Measurements from ENCODE around the gene ZNF521.

ZNF521 gene

DNA sequence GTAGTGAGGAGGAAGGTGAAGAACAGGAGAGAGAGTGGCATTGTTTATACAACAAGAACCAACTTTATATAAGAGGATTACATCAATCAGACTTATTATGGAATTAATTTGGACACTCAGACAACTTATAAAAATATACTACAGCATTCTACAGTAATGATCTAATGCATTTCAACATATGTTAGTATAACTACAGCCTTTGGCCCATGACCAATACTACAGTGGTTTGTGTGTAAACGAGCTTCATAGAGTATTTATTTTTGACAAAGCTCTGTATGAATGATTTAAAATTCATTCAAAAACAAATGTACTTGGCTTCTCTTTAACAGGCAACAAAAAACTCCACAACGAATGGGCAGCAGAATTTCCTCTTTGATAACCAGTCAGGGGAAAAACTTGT is 72.8 kb downstream of the ZNF521 start:
- DNase-seq, result no peak
- Histone ChIP-seq H3K9me3 (ENCODE audit: insufficient read depth, low read depth, low read length) (no peaks in the 10 kb centered on the region), H2AFZ (ENCODE audit: insufficient read depth, low read length, poor library complexity) (no peak overlapping the region), H4K91ac (ENCODE audit: low read depth, low read length) (no peak overlapping the region), H3K23ac (ENCODE audit: low read length) (no peak overlapping the region), H2BK5ac (ENCODE audit: low read depth, low read length, poor library complexity) (no peak overlapping the region), H4K8ac (ENCODE audit: low read depth, low read length) (no peak overlapping the region), H3K27me3 (ENCODE audit: insufficient read depth, low read length) (no peaks in the 10 kb centered on the region), H3K79me2 (ENCODE audit: control insufficient read depth, insufficient read depth, low read length, poor library complexity) (peaks cover 4% of the 10 kb centered on the region), H2BK120ac (ENCODE audit: insufficient read depth, low read length, poor library complexity) (no peak overlapping the region), H3K4me2 (ENCODE audit: low read length) (no peak overlapping the region), H3K4ac (ENCODE audit: low read depth, low read length) (no peak overlapping the region), H3K4me1 (ENCODE audit: control insufficient read depth in 1 of 2, insufficient read depth in 2 of 2, low read length in 2 of 2) (peaks cover 8 to 9% of the 10 kb centered on the region in 2 experiments), H3K27ac (ENCODE audit: low read depth, low read length) (no peak overlapping the region), H3K14ac (ENCODE audit: low read length) (no peak overlapping the region), H3K36me3 (ENCODE audit: control insufficient read depth in 1 of 2, insufficient read depth in 2 of 2, low read length in 2 of 2) (peaks cover 2 to 6% of the 10 kb centered on the region in 2 experiments), H2BK12ac (ENCODE audit: low read length) (no peak overlapping the region), H3K4me3 (ENCODE audit: low read depth, low read length) (no peak overlapping the region), H3K18ac (ENCODE audit: low read length) (no peak overlapping the region), H3K9ac (ENCODE audit: low read length) (no peak overlapping the region), H3K79me1 (ENCODE audit: low read length) (no peaks in the 10 kb centered on the region), H4K12ac (ENCODE audit: low read depth, low read length) (no peak overlapping the region), H2AK5ac (ENCODE audit: low read length) (no peak overlapping the region)
- WGBS (ENCODE audit: extremely low coverage, insufficient coverage, insufficient read length), result no CpG with 5 or more reads among the region's 2 CpGs

DNA sequence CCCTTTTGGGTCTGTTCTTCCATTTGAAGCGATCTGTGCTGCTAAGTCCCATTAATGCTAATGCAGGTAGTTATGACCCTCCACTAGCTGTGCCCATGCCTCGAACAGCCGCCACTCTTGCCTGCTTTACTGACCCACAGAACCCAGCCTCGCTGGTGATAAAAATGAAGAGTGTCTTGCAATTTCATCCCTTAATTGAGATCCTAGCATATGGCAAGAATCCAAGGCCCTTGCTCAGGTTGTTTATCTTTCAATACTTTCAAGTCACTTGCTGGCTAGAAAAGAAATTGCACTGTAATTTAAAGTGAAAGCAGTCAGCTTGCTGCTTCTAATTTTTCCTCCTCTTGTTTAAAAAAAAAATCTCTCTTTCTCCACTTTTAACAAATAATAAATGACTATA is 73.6 kb downstream of the ZNF521 start:
- Histone ChIP-seq H2AFZ (ENCODE audit: insufficient read depth, low read length, poor library complexity) (no peak overlapping the region), H4K91ac (ENCODE audit: low read depth, low read length) (no peak overlapping the region), H3K18ac (ENCODE audit: low read length) (no peak overlapping the region), H3K36me3 (ENCODE audit: control insufficient read depth in 1 of 2, insufficient read depth in 2 of 2, low read length in 2 of 2) (peaks cover 2 to 4% of the 10 kb centered on the region in 2 experiments), H3K4ac (ENCODE audit: low read depth, low read length) (no peak overlapping the region), H3K79me1 (ENCODE audit: low read length) (no peaks in the 10 kb centered on the region), H2BK120ac (ENCODE audit: insufficient read depth, low read length, poor library complexity) (no peak overlapping the region), H3K79me2 (ENCODE audit: control insufficient read depth, insufficient read depth, low read length, poor library complexity) (peaks cover 4% of the 10 kb centered on the region), H3K27ac (ENCODE audit: low read depth, low read length) (no peak overlapping the region), H3K9ac (ENCODE audit: low read length) (no peak overlapping the region), H3K27me3 (ENCODE audit: insufficient read depth, low read length) (no peaks in the 10 kb centered on the region), H4K12ac (ENCODE audit: low read depth, low read length) (no peak overlapping the region), H3K14ac (ENCODE audit: low read length) (no peak overlapping the region), H4K8ac (ENCODE audit: low read depth, low read length) (no peak overlapping the region), H3K4me1 (ENCODE audit: control insufficient read depth in 1 of 2, insufficient read depth in 2 of 2, low read length in 2 of 2) (peaks cover 6% of the 10 kb centered on the region in 2 experiments), H3K23ac (ENCODE audit: low read length) (peak overlapping the region; percentile 87), H3K4me3 (ENCODE audit: low read depth, low read length) (no peak overlapping the region), H2AK5ac (ENCODE audit: low read length) (no peak overlapping the region), H3K4me2 (ENCODE audit: low read length) (no peak overlapping the region), H2BK12ac (ENCODE audit: low read length) (no peak overlapping the region), H2BK5ac (ENCODE audit: low read depth, low read length, poor library complexity) (no peak overlapping the region), H3K9me3 (ENCODE audit: insufficient read depth, low read depth, low read length) (no peaks in the 10 kb centered on the region)
- no peak for DNase-seq
- no CpG with 5 or more reads among the region's 4 CpGs for WGBS (ENCODE audit: extremely low coverage, insufficient coverage, insufficient read length)

- Histone ChIP-seq H3K27me3 (ENCODE audit: insufficient read depth, low read length) (no peaks in the 10 kb centered on the region), H3K27ac (ENCODE audit: low read depth, low read length) (no peak overlapping the region), H3K18ac (ENCODE audit: low read length) (no peak overlapping the region), H3K9ac (ENCODE audit: low read length) (no peak overlapping the region), H3K9me3 (ENCODE audit: insufficient read depth, low read depth, low read length) (no peaks in the 10 kb centered on the region), H3K23ac (ENCODE audit: low read length) (no peak overlapping the region), H2AFZ (ENCODE audit: insufficient read depth, low read length, poor library complexity) (no peak overlapping the region), H2BK120ac (ENCODE audit: insufficient read depth, low read length, poor library complexity) (no peak overlapping the region), H4K91ac (ENCODE audit: low read depth, low read length) (no peak overlapping the region), H3K4me1 (ENCODE audit: control insufficient read depth in 1 of 2, insufficient read depth in 2 of 2, low read length in 2 of 2) (no peaks in the 10 kb centered on the region), H4K8ac (ENCODE audit: low read depth, low read length) (no peak overlapping the region), H3K79me1 (ENCODE audit: low read length) (no peaks in the 10 kb centered on the region), H3K79me2 (ENCODE audit: control insufficient read depth, insufficient read depth, low read length, poor library complexity) (peaks cover 1% of the 10 kb centered on the region), H3K4me3 (ENCODE audit: low read depth, low read length) (peak overlapping the region; percentile 44), H2AK5ac (ENCODE audit: low read length) (no peak overlapping the region), H3K4ac (ENCODE audit: low read depth, low read length) (no peak overlapping the region), H3K36me3 (ENCODE audit: control insufficient read depth in 1 of 2, insufficient read depth in 2 of 2, low read length in 2 of 2) (peaks cover 4% of the 10 kb centered on the region in 2 experiments), H3K4me2 (ENCODE audit: low read length) (no peak overlapping the region), H4K12ac (ENCODE audit: low read depth, low read length) (no peak overlapping the region), H3K14ac (ENCODE audit: low read length) (no peak overlapping the region), H2BK5ac (ENCODE audit: low read depth, low read length, poor library complexity) (no peak overlapping the region), H2BK12ac (ENCODE audit: low read length) (no peak overlapping the region)
- WGBS (ENCODE audit: extremely low coverage, insufficient coverage, insufficient read length), result no CpG with 5 or more reads among the region's 11 CpGs
- DNase-seq, result no peak
Observed at GRCh38 chr18:25275412-25276001, 76.5 kb downstream of the ZNF521 start.

DNA sequence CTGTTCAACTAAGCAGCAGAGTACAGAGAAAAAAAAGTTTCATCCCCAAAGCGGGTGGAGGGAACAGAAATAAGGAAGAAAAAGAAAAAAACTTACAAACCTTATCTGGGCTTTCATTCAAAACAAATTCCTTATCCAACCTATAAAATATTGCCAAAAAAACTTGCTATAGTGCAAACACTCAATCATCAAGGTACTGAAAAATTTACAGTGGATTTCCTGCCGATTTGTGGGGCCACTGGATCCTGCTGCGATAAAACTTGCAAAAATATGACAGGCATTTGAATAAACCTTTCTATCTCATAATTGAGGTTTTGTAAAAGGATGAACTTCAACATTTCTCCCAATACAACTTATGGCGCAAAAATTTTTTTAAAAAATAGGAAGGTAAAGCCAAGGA is 77.0 kb downstream of the ZNF521 start:
- Histone ChIP-seq H3K23ac (ENCODE audit: low read length) (no peak overlapping the region), H3K79me2 (ENCODE audit: control insufficient read depth, insufficient read depth, low read length, poor library complexity) (peaks cover 1% of the 10 kb centered on the region), H2BK5ac (ENCODE audit: low read depth, low read length, poor library complexity) (no peak overlapping the region), H3K14ac (ENCODE audit: low read length) (no peak overlapping the region), H3K9me3 (ENCODE audit: insufficient read depth, low read depth, low read length) (no peaks in the 10 kb centered on the region), H3K79me1 (ENCODE audit: low read length) (no peaks in the 10 kb centered on the region), H4K91ac (ENCODE audit: low read depth, low read length) (no peak overlapping the region), H2AK5ac (ENCODE audit: low read length) (no peak overlapping the region), H3K4me1 (ENCODE audit: control insufficient read depth in 1 of 2, insufficient read depth in 2 of 2, low read length in 2 of 2) (no peaks in the 10 kb centered on the region), H2BK120ac (ENCODE audit: insufficient read depth, low read length, poor library complexity) (no peak overlapping the region), H3K36me3 (ENCODE audit: control insufficient read depth in 1 of 2, insufficient read depth in 2 of 2, low read length in 2 of 2) (peaks cover 4% of the 10 kb centered on the region in 2 experiments), H3K4me3 (ENCODE audit: low read depth, low read length) (no peak overlapping the region), H3K4ac (ENCODE audit: low read depth, low read length) (no peak overlapping the region), H2BK12ac (ENCODE audit: low read length) (no peak overlapping the region), H4K12ac (ENCODE audit: low read depth, low read length) (no peak overlapping the region), H4K8ac (ENCODE audit: low read depth, low read length) (no peak overlapping the region), H3K18ac (ENCODE audit: low read length) (no peak overlapping the region), H3K27ac (ENCODE audit: low read depth, low read length) (no peak overlapping the region), H2AFZ (ENCODE audit: insufficient read depth, low read length, poor library complexity) (no peak overlapping the region), H3K9ac (ENCODE audit: low read length) (no peak overlapping the region), H3K27me3 (ENCODE audit: insufficient read depth, low read length) (no peaks in the 10 kb centered on the region), H3K4me2 (ENCODE audit: low read length) (no peak overlapping the region)
- DNase-seq, result no peak
- WGBS (ENCODE audit: extremely low coverage, insufficient coverage, insufficient read length), result no CpG with 5 or more reads among the region's 4 CpGs
